ENCODE data around the gene PLPPR1.

- TF ChIP-seq CTCF (IDR thresholded peaks at IDR 0.05) (no peak), POLR2A (IDR thresholded peaks at IDR 0.05) (no peak), EP300 (IDR thresholded peaks at IDR 0.05) (no peak)
Measured at GRCh38 chr9:101235105-101235866, 206.8 kb downstream of the PLPPR1 start.
